Endothelial cell of umbilical vein (primary cell): ENCODE measurements around the gene ADSL.

Source experiments
- CTCF ChIP-seq, 2 donors: IDR thresholded peaks; 1 replicate in 1 of 2; 2 replicates in 1 of 2; pipeline ENCODE4 v1.5.1; 2011; ENCODE audit warnings: low read length in 2 of 2, mild to moderate bottlenecking in 2 of 2, moderate library complexity in 2 of 2, control low read depth in 1 of 2, inconsistent platforms in 1 of 2, low read depth in 1 of 2; ENCODE audit not compliant: insufficient read depth in 1 of 2; ENCODE audit errors: extremely low read depth in 1 of 2
- EZH2 ChIP-seq: IDR thresholded peaks from 2 replicates; pipeline ENCODE4 v1.6.1; 2012; ENCODE audit warnings: borderline replicate concordance, low read depth, mild to moderate bottlenecking, moderate library complexity, low read length, inconsistent platforms; ENCODE audit not compliant: severe bottlenecking
- GATA2 ChIP-seq: IDR thresholded peaks from 2 replicates; pipeline ENCODE4 v1.7.0; 2011; ENCODE audit warnings: low read depth, mild to moderate bottlenecking, moderate library complexity, mixed read lengths, low read length; ENCODE audit not compliant: insufficient read length, insufficient read depth
- JUN ChIP-seq: IDR thresholded peaks from 2 replicates; pipeline ENCODE4 v1.6.1; 2011; ENCODE audit warnings: borderline replicate concordance, low read depth; ENCODE audit not compliant: insufficient read length, insufficient read depth
- MYC ChIP-seq: IDR thresholded peaks from one replicate; pipeline ENCODE4 v1.6.1; 2011; ENCODE audit warnings: mild to moderate bottlenecking, low read depth, low read length
- POLR2A ChIP-seq: IDR thresholded peaks from 2 replicates; pipeline ENCODE4 v1.6.1; 2012; ENCODE audit warnings: low read depth, mild to moderate bottlenecking, control low read depth, low read length
- POLR2AphosphoS5 ChIP-seq: IDR thresholded peaks from 2 replicates; pipeline ENCODE4 v1.6.1; 2012; ENCODE audit warnings: low read depth, mild to moderate bottlenecking, control low read depth, low read length, moderate library complexity; ENCODE audit not compliant: insufficient read depth
- TF ChIP-seq, protein P1 (sequence below): IDR thresholded peaks from 2 replicates; pipeline ENCODE4 v1.6.1; 2011; ENCODE audit not compliant: insufficient read depth, insufficient read length

DNA sequence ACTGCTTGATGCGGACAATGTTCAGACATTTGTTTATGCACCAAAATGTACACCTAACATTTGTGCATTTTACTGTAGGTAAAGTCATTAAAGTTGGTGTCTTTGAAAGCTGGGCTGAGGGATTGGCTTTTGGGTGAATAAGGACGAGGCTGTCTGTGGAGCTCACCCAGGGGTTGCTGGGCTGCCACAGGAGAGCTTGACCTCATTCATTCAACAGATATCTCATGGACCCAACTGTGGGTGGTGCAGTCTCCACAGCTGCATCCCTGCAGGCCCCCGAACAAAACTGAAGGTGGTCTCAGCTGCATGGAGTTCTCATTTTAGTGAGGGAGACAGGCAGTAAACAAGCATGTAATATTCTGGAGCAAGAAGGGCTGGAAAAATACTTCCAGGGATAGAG lies 56.8 kb downstream of the ADSL start:
- TF ChIP-seq CTCF (IDR thresholded peaks at IDR 0.05; ENCODE audit: extremely low read depth in 1 of 2, insufficient read depth in 1 of 2, low read depth in 1 of 2, low read length in 2 of 2) (no peak), POLR2A (no peak), EZH2 (no peak), MYC (no peak), JUN (no peak), GATA2 (no peak), POLR2AphosphoS5 (no peak)
- TF ChIP-seq, protein P1, sequence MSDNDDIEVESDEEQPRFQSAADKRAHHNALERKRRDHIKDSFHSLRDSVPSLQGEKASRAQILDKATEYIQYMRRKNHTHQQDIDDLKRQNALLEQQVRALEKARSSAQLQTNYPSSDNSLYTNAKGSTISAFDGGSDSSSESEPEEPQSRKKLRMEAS: no peak
